ENCODE data around the gene TMEM94. TPM values are rescaled to one million over a fixed set of nuclear protein-coding genes. Genes with fewer than 3 reads are reported as not detected.

Gene TMEM94
- total RNA-seq, 1 experiment from 2014 or later, result 129 TPM

GRCh38 chr17:75474736-75475135, 18.3 kb downstream of the TMEM94 start:
- Histone ChIP-seq H3K4me1 (ENCODE audit: control insufficient read depth, insufficient read depth, low read length) (no peaks in the 10 kb centered on the region), H3K36me3 (ENCODE audit: control insufficient read depth, insufficient read depth, low read length) (no peaks in the 10 kb centered on the region), H3K27ac (ENCODE audit: low read length) (no peak overlapping the region), H3K9me3 (ENCODE audit: control insufficient read depth, insufficient read depth, low read depth, low read length) (no peaks in the 10 kb centered on the region), H3K27me3 (ENCODE audit: control insufficient read depth, insufficient read depth, low read length) (no peaks in the 10 kb centered on the region), H3K4me3 (ENCODE audit: low read depth in 2 of 2, low read length in 2 of 2) (no peak overlapping the region)
- ChIA-PET POLR2A (no interaction called here), CTCF (no interaction called here)
- ATAC-seq (no peak), DNase-seq (ENCODE audit: low read depth, low spot score) (no peak)
- TF ChIP-seq POLR2AphosphoS5 (IDR thresholded peaks at IDR 0.05; ENCODE audit: low read depth, low read length), result no peak
- no peak for TF ChIP-seq TCF7L2 (IDR thresholded peaks at IDR 0.05; ENCODE audit: low read depth, low read length)
- TF ChIP-seq, protein P1, sequence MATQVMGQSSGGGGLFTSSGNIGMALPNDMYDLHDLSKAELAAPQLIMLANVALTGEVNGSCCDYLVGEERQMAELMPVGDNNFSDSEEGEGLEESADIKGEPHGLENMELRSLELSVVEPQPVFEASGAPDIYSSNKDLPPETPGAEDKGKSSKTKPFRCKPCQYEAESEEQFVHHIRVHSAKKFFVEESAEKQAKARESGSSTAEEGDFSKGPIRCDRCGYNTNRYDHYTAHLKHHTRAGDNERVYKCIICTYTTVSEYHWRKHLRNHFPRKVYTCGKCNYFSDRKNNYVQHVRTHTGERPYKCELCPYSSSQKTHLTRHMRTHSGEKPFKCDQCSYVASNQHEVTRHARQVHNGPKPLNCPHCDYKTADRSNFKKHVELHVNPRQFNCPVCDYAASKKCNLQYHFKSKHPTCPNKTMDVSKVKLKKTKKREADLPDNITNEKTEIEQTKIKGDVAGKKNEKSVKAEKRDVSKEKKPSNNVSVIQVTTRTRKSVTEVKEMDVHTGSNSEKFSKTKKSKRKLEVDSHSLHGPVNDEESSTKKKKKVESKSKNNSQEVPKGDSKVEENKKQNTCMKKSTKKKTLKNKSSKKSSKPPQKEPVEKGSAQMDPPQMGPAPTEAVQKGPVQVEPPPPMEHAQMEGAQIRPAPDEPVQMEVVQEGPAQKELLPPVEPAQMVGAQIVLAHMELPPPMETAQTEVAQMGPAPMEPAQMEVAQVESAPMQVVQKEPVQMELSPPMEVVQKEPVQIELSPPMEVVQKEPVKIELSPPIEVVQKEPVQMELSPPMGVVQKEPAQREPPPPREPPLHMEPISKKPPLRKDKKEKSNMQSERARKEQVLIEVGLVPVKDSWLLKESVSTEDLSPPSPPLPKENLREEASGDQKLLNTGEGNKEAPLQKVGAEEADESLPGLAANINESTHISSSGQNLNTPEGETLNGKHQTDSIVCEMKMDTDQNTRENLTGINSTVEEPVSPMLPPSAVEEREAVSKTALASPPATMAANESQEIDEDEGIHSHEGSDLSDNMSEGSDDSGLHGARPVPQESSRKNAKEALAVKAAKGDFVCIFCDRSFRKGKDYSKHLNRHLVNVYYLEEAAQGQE (IDR thresholded peaks at IDR 0.05; ENCODE audit: insufficient read depth in 1 of 2, low read depth in 2 of 2, low read length in 1 of 2), result no peak
- TF ChIP-seq SIN3A (IDR thresholded peaks at IDR 0.05; ENCODE audit: borderline replicate concordance, insufficient read depth, low read depth, low read length), result no peak
- TF ChIP-seq CTCF (IDR thresholded peaks at IDR 0.05), result no peak
- in situ Hi-C loops (cut with HindIII; ENCODE audit: low pct_unique_long_range_greater_than_20kb, low sequenced_read_pairs) (no loop called here), intact Hi-C loops (cut with micrococcal nuclease; ENCODE audit: unreplicated experiment) (no loop called here)
- BruUV-seq (replicated peaks), result no TSS peak

GRCh38 chr17:75475144-75475835, 18.9 kb downstream of the TMEM94 start:
- DNase-seq (ENCODE audit: low read depth, low spot score) (no peak), ATAC-seq (peak; percentile 32)
- in situ Hi-C loops (cut with HindIII; ENCODE audit: low pct_unique_long_range_greater_than_20kb, low sequenced_read_pairs) (no loop called here), intact Hi-C loops (cut with micrococcal nuclease; ENCODE audit: unreplicated experiment) (no loop called here)
- Histone ChIP-seq H3K4me3 (ENCODE audit: low read depth in 2 of 2, low read length in 2 of 2) (no peak overlapping the region), H3K27me3 (ENCODE audit: control insufficient read depth, insufficient read depth, low read length) (no peaks in the 10 kb centered on the region), H3K27ac (ENCODE audit: low read length) (no peak overlapping the region), H3K4me1 (ENCODE audit: control insufficient read depth, insufficient read depth, low read length) (no peaks in the 10 kb centered on the region), H3K36me3 (ENCODE audit: control insufficient read depth, insufficient read depth, low read length) (no peaks in the 10 kb centered on the region), H3K9me3 (ENCODE audit: control insufficient read depth, insufficient read depth, low read depth, low read length) (no peaks in the 10 kb centered on the region)
- TF ChIP-seq POLR2AphosphoS5 (IDR thresholded peaks at IDR 0.05; ENCODE audit: low read depth, low read length) (no peak), SIN3A (IDR thresholded peaks at IDR 0.05; ENCODE audit: borderline replicate concordance, insufficient read depth, low read depth, low read length) (no peak), CTCF (IDR thresholded peaks at IDR 0.05) (no peak), TCF7L2 (IDR thresholded peaks at IDR 0.05; ENCODE audit: low read depth, low read length) (no peak)
- TF ChIP-seq, protein P1 (IDR thresholded peaks at IDR 0.05; ENCODE audit: insufficient read depth in 1 of 2, low read depth in 2 of 2, low read length in 1 of 2), result no peak
- CTCF ChIA-PET, result no interaction called here
- no TSS peak for BruUV-seq (replicated peaks)
- POLR2A ChIA-PET, result no interaction called here
